Right lobe of liver (tissue), 4 donors: ENCODE measurements around the gene RBFA.

Experiments used
- POLR2A ChIP-seq: fragments of 450-650 bp; IDR thresholded peaks from one replicate; pipeline ENCODE4 v1.6.1; 2017; ENCODE audit warnings: antibody characterized with exemption, mild to moderate bottlenecking
- TF ChIP-seq, protein P1 (sequence below), 4 donors: fragments of 200-600 bp in 3 of 4; fragments of 450-650 bp in 1 of 4; IDR thresholded peaks; one replicate each; pipeline versions ENCODE4 v1.5.1 to v1.8.0; 2016 to 2022; ENCODE audit warnings: antibody characterized with exemption in 4 of 4, mild to moderate bottlenecking in 2 of 4
- donor health status: DM: no; HTN: no; CAD: no.
- donor health status: DM: no; HTN: no; CAD: no.
- donor health status: DM: no; HTN: yes; CAD: no.

DNA sequence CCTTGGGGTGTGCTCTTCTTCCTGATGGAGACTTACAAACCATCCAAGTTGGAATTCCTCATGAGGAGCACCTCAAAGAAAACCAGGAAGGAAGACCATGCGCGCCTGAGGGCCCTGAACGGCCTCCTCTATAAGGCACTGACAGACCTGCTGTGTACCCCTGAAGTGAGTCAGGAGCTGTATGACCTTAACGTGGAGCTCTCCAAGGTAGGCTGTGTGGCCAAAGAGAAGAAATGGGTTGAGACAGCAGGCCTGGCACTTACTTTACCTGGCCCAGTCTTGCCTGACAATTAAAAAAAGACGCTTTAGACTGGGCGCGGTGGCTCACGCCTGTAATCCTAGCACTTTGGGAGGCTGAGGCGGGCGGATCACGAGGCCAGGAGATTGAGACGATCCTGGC is 3.1 kb downstream of the RBFA start:
- TF ChIP-seq, protein P1, sequence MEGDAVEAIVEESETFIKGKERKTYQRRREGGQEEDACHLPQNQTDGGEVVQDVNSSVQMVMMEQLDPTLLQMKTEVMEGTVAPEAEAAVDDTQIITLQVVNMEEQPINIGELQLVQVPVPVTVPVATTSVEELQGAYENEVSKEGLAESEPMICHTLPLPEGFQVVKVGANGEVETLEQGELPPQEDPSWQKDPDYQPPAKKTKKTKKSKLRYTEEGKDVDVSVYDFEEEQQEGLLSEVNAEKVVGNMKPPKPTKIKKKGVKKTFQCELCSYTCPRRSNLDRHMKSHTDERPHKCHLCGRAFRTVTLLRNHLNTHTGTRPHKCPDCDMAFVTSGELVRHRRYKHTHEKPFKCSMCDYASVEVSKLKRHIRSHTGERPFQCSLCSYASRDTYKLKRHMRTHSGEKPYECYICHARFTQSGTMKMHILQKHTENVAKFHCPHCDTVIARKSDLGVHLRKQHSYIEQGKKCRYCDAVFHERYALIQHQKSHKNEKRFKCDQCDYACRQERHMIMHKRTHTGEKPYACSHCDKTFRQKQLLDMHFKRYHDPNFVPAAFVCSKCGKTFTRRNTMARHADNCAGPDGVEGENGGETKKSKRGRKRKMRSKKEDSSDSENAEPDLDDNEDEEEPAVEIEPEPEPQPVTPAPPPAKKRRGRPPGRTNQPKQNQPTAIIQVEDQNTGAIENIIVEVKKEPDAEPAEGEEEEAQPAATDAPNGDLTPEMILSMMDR (IDR thresholded peaks at IDR 0.05): no peak
- no peak for TF ChIP-seq POLR2A
